Uterine smooth muscle cell (primary cell): ENCODE data around the gene CC2D2B. TPM values are rescaled to one million over a fixed set of nuclear protein-coding genes. Genes with fewer than 3 reads are reported as not detected.

Experiments used
- total RNA-seq: library from RNA; depleted of rRNA; stranded (reverse); fragments of >200 nt; gene quantifications from 2 replicates; pipeline ENCODE4 v1.2.3, GENCODE V29; 2014

The CC2D2B gene
- total RNA-seq: not detected in 2 replicates

GRCh38 chr10:95907456-95908253 is at the start of gene CC2D2B:
Gene CC2D2B, plus strand, starts transcription at chr10:95907975. Its CDS starts 3,349 bp downstream, at chr10:95911324.

DNA sequence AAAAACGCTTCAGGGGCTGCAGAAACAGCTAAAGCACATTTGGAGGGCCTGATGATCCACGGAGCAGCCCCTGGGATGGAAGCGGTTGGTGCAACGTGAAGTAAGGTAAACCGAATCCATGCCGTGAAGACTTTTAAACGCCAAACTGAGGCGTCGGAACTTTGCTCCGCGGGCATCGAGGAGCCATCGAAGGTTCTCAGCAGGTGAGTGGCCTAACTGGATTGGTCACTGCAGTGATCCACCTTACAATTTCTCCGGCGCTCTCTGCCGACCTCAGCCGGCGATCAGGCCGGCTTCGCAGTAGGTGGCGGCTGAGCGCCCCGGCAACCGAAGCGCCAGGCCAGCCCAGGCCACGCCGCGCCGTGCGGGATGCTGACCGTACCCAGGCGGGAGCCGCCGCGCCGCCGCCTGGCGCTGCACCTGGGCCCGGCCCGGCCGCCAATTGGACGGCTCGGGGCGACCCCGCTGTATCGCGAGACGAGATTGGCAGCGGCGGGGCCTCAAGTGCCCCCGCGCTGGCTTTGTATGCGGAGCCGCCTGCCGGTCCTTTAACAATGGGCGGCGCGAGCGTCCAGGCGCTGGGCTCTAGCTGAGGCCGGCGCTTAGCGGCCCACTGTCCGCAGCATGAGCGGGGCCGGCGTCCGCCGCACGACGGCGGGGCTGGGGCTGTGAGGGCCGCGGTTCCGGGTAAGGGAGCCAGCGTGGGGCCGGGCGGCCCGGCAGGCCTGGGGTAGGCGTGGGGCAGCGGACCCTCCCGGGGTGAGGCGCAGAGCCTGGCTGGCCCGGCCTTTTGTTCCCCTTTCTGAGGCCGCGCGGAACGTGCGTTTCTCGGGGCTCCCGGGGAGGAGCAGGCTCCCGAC is 135.5 kb downstream of the CC2D2B start, which contains the start of gene CCNJ:
Gene CCNJ (plus strand): TSS at position 551 of the 860 bp plus-strand sequence. CDS start 811 bp downstream, outside the sequence.

Other genes starting within 250 kb of the CC2D2B start
- 27.9 and 34.7 TPM in 2 replicates for gene TCTN3, start 214.0 kb upstream of the CC2D2B start, total RNA-seq
- under 0.01 TPM in 1 of 2 replicates, not detected in the other for gene ENTPD1, start 151.8 kb upstream of the CC2D2B start, total RNA-seq
- 5.6 and 6.4 TPM in 2 replicates for gene CCNJ, start 135.6 kb downstream of the CC2D2B start, total RNA-seq
- gene ZNF518A, start 222.3 kb downstream of the CC2D2B start, total RNA-seq: 15.5 and 21.4 TPM in 2 replicates